NT2/D1 (cell line): ENCODE measurements around the gene ROR2.

ENCODE experiments used
- DNase-seq: peaks from one replicate; pipeline ENCODE4 v3.0.0-alpha.2; 2011; ENCODE audit warnings: low read depth, low spot score
- H3K27me3 ChIP-seq: 2 replicates; pipeline ENCODE4 v1.6.0; 2011; ENCODE audit warnings: mild to moderate bottlenecking; ENCODE audit not compliant: insufficient read length, insufficient read depth
- H3K36me3 ChIP-seq: 2 replicates; pipeline ENCODE4 v1.6.1; 2011; ENCODE audit warnings: mild to moderate bottlenecking, low read length, mixed read lengths; ENCODE audit not compliant: insufficient read depth, insufficient read length
- H3K4me1 ChIP-seq: 2 replicates; pipeline ENCODE4 v1.5.1; 2011; ENCODE audit not compliant: insufficient read depth, insufficient read length
- H3K4me3 ChIP-seq: 2 replicates; pipeline ENCODE4 v1.5.1; 2011; ENCODE audit warnings: low read depth; ENCODE audit not compliant: insufficient read length
- H3K9ac ChIP-seq: 2 replicates; pipeline ENCODE4 v1.6.0; 2011; ENCODE audit warnings: low read depth; ENCODE audit not compliant: insufficient read length
- H3K9me3 ChIP-seq: 2 replicates; pipeline ENCODE4 v1.5.1; 2011; ENCODE audit warnings: mild to moderate bottlenecking, low read length; ENCODE audit not compliant: insufficient read depth
- SUZ12 ChIP-seq: IDR thresholded peaks from 2 replicates; pipeline ENCODE4 v1.6.1; 2011; ENCODE audit not compliant: insufficient read length, insufficient read depth; ENCODE audit errors: extremely low read depth
- YY1 ChIP-seq: IDR thresholded peaks from 2 replicates; pipeline ENCODE4 v1.6.1; 2011; ENCODE audit not compliant: insufficient read length, insufficient read depth
- ZNF274 ChIP-seq: IDR thresholded peaks from 2 replicates; pipeline ENCODE4 v1.6.1; 2011; ENCODE audit warnings: mild to moderate bottlenecking, low read depth, low read length

Gene ROR2

GRCh38 chr9:91735049-91735448 lies 215.0 kb downstream of the ROR2 start:
- TF ChIP-seq ZNF274: no peak
- no peak for TF ChIP-seq SUZ12
- TF ChIP-seq YY1: no peak
- H3K9me3 ChIP-seq: no peaks in the 10 kb centered on the region
- no peaks in the 10 kb centered on the region for H3K27me3 ChIP-seq
- no peak overlapping the region for H3K4me3 ChIP-seq
- peaks cover 2% of the 10 kb centered on the region for H3K4me1 ChIP-seq
- peaks cover 43% of the 10 kb centered on the region for H3K36me3 ChIP-seq
- no peak for DNase-seq
- H3K9ac ChIP-seq: no peak overlapping the region

GRCh38 chr9:91734371-91734981 lies 215.6 kb downstream of the ROR2 start:
- no peaks in the 10 kb centered on the region for H3K9me3 ChIP-seq
- peaks cover 49% of the 10 kb centered on the region for H3K36me3 ChIP-seq
- no peak overlapping the region for H3K9ac ChIP-seq
- peaks cover 2% of the 10 kb centered on the region for H3K4me1 ChIP-seq
- DNase-seq: peak; percentile 30
- TF ChIP-seq YY1 (no peak), ZNF274 (no peak), SUZ12 (no peak)
- H3K27me3 ChIP-seq: no peaks in the 10 kb centered on the region
- H3K4me3 ChIP-seq: no peak overlapping the region

- H3K4me1 ChIP-seq: peaks cover 2% of the 10 kb centered on the region
- peaks cover 50% of the 10 kb centered on the region for H3K36me3 ChIP-seq
- no peak overlapping the region for H3K9ac ChIP-seq
- no peak for TF ChIP-seq ZNF274
- no peak for TF ChIP-seq YY1
- no peak for TF ChIP-seq SUZ12
- no peaks in the 10 kb centered on the region for H3K27me3 ChIP-seq
- no peaks in the 10 kb centered on the region for H3K9me3 ChIP-seq
- no peak overlapping the region for H3K4me3 ChIP-seq
- no peak for DNase-seq
Observed at GRCh38 chr9:91733006-91733624, 216.9 kb downstream of the ROR2 start.

- Histone ChIP-seq H3K4me1 (peaks cover 2% of the 10 kb centered on the region), H3K9ac (no peak overlapping the region), H3K9me3 (no peaks in the 10 kb centered on the region), H3K36me3 (peaks cover 50% of the 10 kb centered on the region), H3K4me3 (no peak overlapping the region), H3K27me3 (no peaks in the 10 kb centered on the region)
- DNase-seq: no peak
- no peak for TF ChIP-seq SUZ12
Observed at GRCh38 chr9:91732187-91733005, 217.6 kb downstream of the ROR2 start.

GRCh38 chr9:91730806-91731205 lies 219.2 kb downstream of the ROR2 start:
- Histone ChIP-seq H3K9ac (no peak overlapping the region), H3K27me3 (no peaks in the 10 kb centered on the region), H3K36me3 (peaks cover 45% of the 10 kb centered on the region), H3K4me1 (peaks cover 2% of the 10 kb centered on the region), H3K4me3 (no peak overlapping the region), H3K9me3 (no peaks in the 10 kb centered on the region)
- DNase-seq: no peak
- TF ChIP-seq SUZ12 (no peak), YY1 (no peak), ZNF274 (no peak)

GRCh38 chr9:91729558-91729842 lies 220.5 kb downstream of the ROR2 start:
- DNase-seq: no peak
- H3K27me3 ChIP-seq: no peaks in the 10 kb centered on the region
- no peaks in the 10 kb centered on the region for H3K9me3 ChIP-seq
- no peak for TF ChIP-seq YY1
- TF ChIP-seq ZNF274: no peak
- no peak for TF ChIP-seq SUZ12
- H3K4me3 ChIP-seq: no peak overlapping the region
- H3K9ac ChIP-seq: no peak overlapping the region
- H3K36me3 ChIP-seq: peaks cover 57% of the 10 kb centered on the region
- peaks cover 3% of the 10 kb centered on the region for H3K4me1 ChIP-seq

- no peak for TF ChIP-seq ZNF274
- no peak for TF ChIP-seq SUZ12
- TF ChIP-seq YY1: no peak
- peaks cover 2% of the 10 kb centered on the region for H3K4me1 ChIP-seq
Observed at GRCh38 chr9:91727972-91728371, 222.1 kb downstream of the ROR2 start.

More at GRCh38 chr9:91727972-91728371, 222.1 kb downstream of the ROR2 start:
- no peak for DNase-seq
- Histone ChIP-seq H3K9me3 (no peaks in the 10 kb centered on the region), H3K27me3 (no peaks in the 10 kb centered on the region), H3K4me3 (no peak overlapping the region), H3K36me3 (peaks cover 68% of the 10 kb centered on the region), H3K9ac (no peak overlapping the region)
